ENCODE data around the gene GSTCD. TPM values are rescaled to one million over a fixed set of nuclear protein-coding genes. Genes with fewer than 3 reads are reported as not detected.

GSTCD gene
- total and polyA plus RNA-seq, 2 of the 4 experiments (the other 2 are of a cell fraction) = 5.2 to 20.3 TPM

DNA sequence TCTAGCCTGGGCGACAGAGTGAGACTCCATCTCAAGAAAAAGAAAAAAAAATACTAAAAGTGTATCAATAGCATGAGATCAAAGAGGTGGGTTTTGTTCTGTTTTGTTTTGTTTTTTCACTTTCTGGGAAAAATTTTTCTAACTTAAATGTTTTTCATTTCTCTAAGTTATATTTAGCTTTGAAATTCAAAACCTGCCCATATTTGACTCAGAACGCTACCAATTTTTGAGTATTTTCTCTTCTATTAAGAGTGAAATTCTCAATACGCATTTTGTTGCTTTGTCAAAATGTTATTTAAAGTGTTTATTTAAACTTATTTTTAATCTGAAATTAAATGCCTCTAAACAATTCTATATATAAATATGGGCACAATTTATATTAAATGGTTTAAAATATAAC, 39.6 kb downstream of the GSTCD start:
- no TSS peak for BruUV-seq (replicated peaks)
- no peak overlapping the region for H4K91ac ChIP-seq (ENCODE audit: insufficient read depth, low read depth, low read length)
- H2BK15ac ChIP-seq (ENCODE audit: low read depth, low read length) = no peak overlapping the region
- ChIA-PET CTCF (no interaction called here), POLR2A (ENCODE audit: unreplicated experiment) (no interaction called here)
- intact Hi-C loops (cut with micrococcal nuclease) = no loop called here
- dilution Hi-C loops (cut with HindIII; ENCODE audit: low sequenced_read_pairs, unreplicated experiment) = no loop called here
- no peaks in the 10 kb centered on the region for H3K27me3 ChIP-seq (ENCODE audit: control insufficient read depth, insufficient read depth, low read length)
- no peak for DNase-seq
- no CpG with 5 or more reads among the region's 3 CpGs for WGBS, 2 experiments (ENCODE audit: extremely low coverage in 2 of 2, insufficient read length in 1 of 2)
- H2AK9ac ChIP-seq (replicated peaks; ENCODE audit: low read depth, low read length, poor library complexity) = no peak overlapping the region
- no peak overlapping the region for H4K5ac ChIP-seq (ENCODE audit: low read depth, low read length)
- H3K4ac ChIP-seq (ENCODE audit: low read depth, low read length) = no peak overlapping the region
- H3K9me3 ChIP-seq (ENCODE audit: control insufficient read depth, insufficient read depth, low read length) = no peaks in the 10 kb centered on the region
- no peak overlapping the region for H3K23ac ChIP-seq (ENCODE audit: low read depth, low read length)
- H3K4me1 ChIP-seq (ENCODE audit: control insufficient read depth, insufficient read depth, low read length) = no peaks in the 10 kb centered on the region
- no peak overlapping the region for H3K27ac ChIP-seq (ENCODE audit: insufficient read depth, low read length)
- no peak overlapping the region for H2BK120ac ChIP-seq (ENCODE audit: low read depth, low read length)
- no peak overlapping the region for H3K18ac ChIP-seq (ENCODE audit: low read depth, low read length)
- no peak overlapping the region for H3K9ac ChIP-seq (ENCODE audit: low read depth, low read length)
- no peak overlapping the region for H2AFZ ChIP-seq (replicated peaks; ENCODE audit: low read length, poor library complexity)
- no peak for ATAC-seq (ENCODE audit: low read depth)
- H3K56ac ChIP-seq (ENCODE audit: extremely low read depth, insufficient read depth, low read length) = no peak overlapping the region
- H3K36me3 ChIP-seq (ENCODE audit: control insufficient read depth, insufficient read depth, low read length) = no peaks in the 10 kb centered on the region
- no peaks in the 10 kb centered on the region for H3K79me1 ChIP-seq (ENCODE audit: low read depth in 1 of 2, low read length in 2 of 2)
- no peak overlapping the region for H4K8ac ChIP-seq (ENCODE audit: low read depth in 2 of 2, low read length in 2 of 2)
- in situ Hi-C loops (cut with MboI; ENCODE audit: low sequenced_read_pairs) = no loop called here
- no peak overlapping the region for H2BK20ac ChIP-seq (ENCODE audit: low read depth, low read length)
- no peaks in the 10 kb centered on the region for H4K20me1 ChIP-seq (ENCODE audit: insufficient read depth, low read length)
- no peak overlapping the region for H3K14ac ChIP-seq (replicated peaks; ENCODE audit: low read depth, low read length)
- H3K4me3 ChIP-seq (ENCODE audit: insufficient read depth, low read depth, low read length) = no peak overlapping the region
- H3K4me2 ChIP-seq (ENCODE audit: low read depth, low read length) = no peak overlapping the region
- H2BK5ac ChIP-seq (ENCODE audit: low read depth, low read length, poor library complexity, severe bottlenecking) = no peak overlapping the region
- no peak overlapping the region for H2AK5ac ChIP-seq (ENCODE audit: low read depth, low read length)
- TF ChIP-seq CEBPB (IDR thresholded peaks at IDR 0.05; ENCODE audit: low read depth, low read length) (no peak), CHD1 (IDR thresholded peaks at IDR 0.05; ENCODE audit: low read depth, low read length) (no peak), NFE2L2 (IDR thresholded peaks at IDR 0.05; ENCODE audit: low read depth, low read length) (no peak), MXI1 (IDR thresholded peaks at IDR 0.05; ENCODE audit: borderline replicate concordance, low read depth, low read length) (no peak), SMC3 (IDR thresholded peaks at IDR 0.05; ENCODE audit: low read depth, low read length) (no peak), POLR2A (IDR thresholded peaks at IDR 0.05; ENCODE audit: low read depth, low read length) (no peak), RCOR1 (IDR thresholded peaks at IDR 0.05; ENCODE audit: insufficient replicate concordance, low read length) (no peak), BHLHE40 (IDR thresholded peaks at IDR 0.05; ENCODE audit: low read depth, low read length) (no peak)
- TF ChIP-seq, protein P1, sequence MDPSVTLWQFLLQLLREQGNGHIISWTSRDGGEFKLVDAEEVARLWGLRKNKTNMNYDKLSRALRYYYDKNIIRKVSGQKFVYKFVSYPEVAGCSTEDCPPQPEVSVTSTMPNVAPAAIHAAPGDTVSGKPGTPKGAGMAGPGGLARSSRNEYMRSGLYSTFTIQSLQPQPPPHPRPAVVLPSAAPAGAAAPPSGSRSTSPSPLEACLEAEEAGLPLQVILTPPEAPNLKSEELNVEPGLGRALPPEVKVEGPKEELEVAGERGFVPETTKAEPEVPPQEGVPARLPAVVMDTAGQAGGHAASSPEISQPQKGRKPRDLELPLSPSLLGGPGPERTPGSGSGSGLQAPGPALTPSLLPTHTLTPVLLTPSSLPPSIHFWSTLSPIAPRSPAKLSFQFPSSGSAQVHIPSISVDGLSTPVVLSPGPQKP (IDR thresholded peaks at IDR 0.05; ENCODE audit: borderline replicate concordance, low read depth, low read length) = no peak
- TF ChIP-seq, protein P2, sequence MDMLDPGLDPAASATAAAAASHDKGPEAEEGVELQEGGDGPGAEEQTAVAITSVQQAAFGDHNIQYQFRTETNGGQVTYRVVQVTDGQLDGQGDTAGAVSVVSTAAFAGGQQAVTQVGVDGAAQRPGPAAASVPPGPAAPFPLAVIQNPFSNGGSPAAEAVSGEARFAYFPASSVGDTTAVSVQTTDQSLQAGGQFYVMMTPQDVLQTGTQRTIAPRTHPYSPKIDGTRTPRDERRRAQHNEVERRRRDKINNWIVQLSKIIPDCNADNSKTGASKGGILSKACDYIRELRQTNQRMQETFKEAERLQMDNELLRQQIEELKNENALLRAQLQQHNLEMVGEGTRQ (IDR thresholded peaks at IDR 0.05; ENCODE audit: low read depth, low read length) = no peak
- H3K9me1 ChIP-seq (ENCODE audit: insufficient read depth, low read length) = no peaks in the 10 kb centered on the region

All from IMR-90 (cell line).